CD4-positive, alpha-beta T cell treated with Interleukin-6 for 4 hours (primary cell): ENCODE data around the gene KCNH1.

Experiments used
- DNase-seq: peaks from one replicate; pipeline ENCODE4 v3.0.0-alpha.2; 2020; ENCODE audit warnings: mixed read lengths

The KCNH1 gene

GRCh38 chr1:210748796-210749195 is 385.2 kb downstream of the KCNH1 start:
- DNase-seq, result no peak

GRCh38 chr1:210747890-210748289 is 386.1 kb downstream of the KCNH1 start:
- DNase-seq, result no peak

GRCh38 chr1:210747112-210747511 is 386.8 kb downstream of the KCNH1 start:
- no peak for DNase-seq

GRCh38 chr1:210746024-210746731 is 387.8 kb downstream of the KCNH1 start:
- no peak for DNase-seq

- no peak for DNase-seq
These were observed 390.9 kb downstream of the KCNH1 start for GRCh38 chr1:210743038-210743437.

- no peak for DNase-seq
These were observed 392.4 kb downstream of the KCNH1 start for GRCh38 chr1:210741564-210741963.

GRCh38 chr1:210739627-210740026 is 394.3 kb downstream of the KCNH1 start:
- DNase-seq, result no peak

- no peak for DNase-seq
These were observed 395.7 kb downstream of the KCNH1 start for GRCh38 chr1:210738256-210738655.

GRCh38 chr1:210736713-210737112 is 397.2 kb downstream of the KCNH1 start:
- no peak for DNase-seq

- DNase-seq, result no peak
These were observed 402.4 kb downstream of the KCNH1 start for GRCh38 chr1:210731597-210731996.

- no peak for DNase-seq
These were observed 402.8 kb downstream of the KCNH1 start for GRCh38 chr1:210731193-210731592.

GRCh38 chr1:210730023-210730422 is 403.9 kb downstream of the KCNH1 start:
- DNase-seq, result no peak

GRCh38 chr1:210728437-210729149 is 405.4 kb downstream of the KCNH1 start:
- no peak for DNase-seq

- no peak for DNase-seq
These were observed 406.2 kb downstream of the KCNH1 start for GRCh38 chr1:210727709-210728108.

GRCh38 chr1:210726621-210727020 is 407.3 kb downstream of the KCNH1 start:
- DNase-seq, result no peak

GRCh38 chr1:210724768-210725167 is 409.2 kb downstream of the KCNH1 start:
- no peak for DNase-seq

GRCh38 chr1:210723646-210724045 is 410.3 kb downstream of the KCNH1 start:
- DNase-seq, result no peak

- DNase-seq, result no peak
These were observed 411.4 kb downstream of the KCNH1 start for GRCh38 chr1:210722410-210723081.

GRCh38 chr1:210715072-210715471 is 418.9 kb downstream of the KCNH1 start:
- no peak for DNase-seq

- DNase-seq, result no peak
These were observed 421.9 kb downstream of the KCNH1 start for GRCh38 chr1:210711825-210712612.

GRCh38 chr1:210709701-210710100 is 424.2 kb downstream of the KCNH1 start:
- no peak for DNase-seq

GRCh38 chr1:210707300-210708240 is 426.4 kb downstream of the KCNH1 start:
- DNase-seq, result no peak
